HG03139 (cell line): ENCODE data around the gene CEP41.

Experiments used
- ATAC-seq: cut with Tn5 transposase; IDR thresholded peaks from one replicate; pipeline ENCODE4 v1.9.1; 2021; ENCODE audit not compliant: unreplicated experiment

The CEP41 gene

DNA sequence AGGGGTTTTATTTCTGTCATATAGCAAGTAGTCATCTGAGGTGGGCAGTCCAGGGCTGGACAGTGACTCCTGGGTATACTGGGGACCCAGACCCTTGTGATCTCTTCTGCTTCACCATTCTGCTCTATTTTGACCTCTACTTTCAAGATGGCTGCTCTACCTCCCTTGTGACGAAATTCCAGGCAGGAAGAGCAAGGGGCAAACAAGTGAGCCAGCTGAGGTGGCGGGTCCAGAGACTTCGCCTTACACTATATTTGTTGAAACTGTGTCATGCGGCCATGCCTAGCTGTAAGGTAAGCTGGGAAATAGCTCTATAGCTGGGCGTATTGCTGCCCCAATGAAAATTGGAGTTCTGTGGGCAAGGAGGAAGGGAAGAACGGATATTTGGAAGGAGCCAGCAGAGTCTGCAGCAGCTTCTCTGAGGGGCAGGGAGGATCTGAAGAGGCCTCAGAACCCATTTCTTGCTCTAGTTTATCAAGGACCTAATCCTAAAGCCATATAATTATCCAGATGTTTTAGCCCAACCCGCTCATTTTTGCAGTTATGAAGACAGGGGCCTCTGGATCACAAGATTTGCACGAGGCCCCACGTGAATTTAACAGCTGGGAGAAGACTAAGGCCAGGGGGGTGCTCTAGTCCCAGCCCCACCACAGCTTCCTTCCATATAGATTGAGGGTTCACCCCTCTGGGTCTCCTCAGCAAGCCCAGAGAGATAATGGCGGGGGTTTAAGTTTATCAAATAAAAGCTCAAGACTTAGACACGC is 68.2 kb downstream of the CEP41 start:
- no peak for ATAC-seq

DNA sequence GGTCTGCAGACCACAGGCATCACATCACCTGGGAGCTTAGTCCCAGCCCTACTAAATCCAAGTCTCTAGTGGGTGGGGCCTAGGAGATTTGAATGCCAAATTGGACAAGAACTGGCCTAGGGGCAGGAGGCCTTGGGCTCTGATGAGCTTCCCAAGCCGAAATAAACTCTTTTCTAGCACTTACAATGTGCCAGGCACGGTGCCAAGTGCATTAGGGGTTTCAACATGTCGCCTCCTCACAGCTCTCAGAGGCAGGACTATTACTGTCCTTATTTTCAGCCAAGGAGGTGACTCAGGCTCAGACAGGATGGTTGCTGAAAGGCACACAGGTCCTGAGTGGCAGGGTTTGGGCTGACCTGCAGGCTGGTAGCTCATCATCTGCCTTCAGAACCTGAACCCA is 69.8 kb downstream of the CEP41 start:
- ATAC-seq = no peak

DNA sequence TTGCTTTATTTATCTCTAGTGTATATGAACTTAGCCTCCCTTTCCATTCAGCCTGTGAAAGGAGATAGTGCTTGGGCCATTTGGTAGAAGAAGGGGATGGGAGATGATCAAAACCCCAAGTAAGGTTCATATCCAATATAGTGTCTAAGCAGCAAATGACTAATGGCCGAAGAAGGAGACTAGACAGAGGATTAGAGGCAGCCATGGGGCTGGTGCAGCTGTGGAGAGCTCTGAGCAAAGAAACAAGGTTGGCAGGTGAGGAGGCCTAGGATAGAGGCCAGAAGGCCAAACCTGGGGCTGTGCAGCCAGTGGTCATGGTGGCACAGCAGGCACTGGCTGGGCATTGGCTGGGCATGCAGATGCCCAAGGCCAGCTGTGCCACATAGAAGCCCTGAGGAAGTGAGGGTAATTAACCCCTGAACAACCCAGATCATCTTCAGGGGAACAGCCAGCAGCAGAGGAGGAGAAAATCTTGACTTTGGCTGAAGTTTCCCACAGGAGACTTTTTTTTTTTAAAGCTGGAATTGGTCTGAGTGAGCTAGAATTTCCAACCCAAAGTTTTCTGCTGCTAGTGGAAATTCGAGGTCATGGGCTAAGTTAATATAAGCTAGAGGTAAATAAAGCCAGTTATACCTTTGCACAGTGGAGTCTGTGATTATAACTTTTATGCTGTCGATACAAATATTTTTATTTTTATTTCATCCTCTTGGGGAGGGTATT is 70.8 kb downstream of the CEP41 start:
- no peak for ATAC-seq

DNA sequence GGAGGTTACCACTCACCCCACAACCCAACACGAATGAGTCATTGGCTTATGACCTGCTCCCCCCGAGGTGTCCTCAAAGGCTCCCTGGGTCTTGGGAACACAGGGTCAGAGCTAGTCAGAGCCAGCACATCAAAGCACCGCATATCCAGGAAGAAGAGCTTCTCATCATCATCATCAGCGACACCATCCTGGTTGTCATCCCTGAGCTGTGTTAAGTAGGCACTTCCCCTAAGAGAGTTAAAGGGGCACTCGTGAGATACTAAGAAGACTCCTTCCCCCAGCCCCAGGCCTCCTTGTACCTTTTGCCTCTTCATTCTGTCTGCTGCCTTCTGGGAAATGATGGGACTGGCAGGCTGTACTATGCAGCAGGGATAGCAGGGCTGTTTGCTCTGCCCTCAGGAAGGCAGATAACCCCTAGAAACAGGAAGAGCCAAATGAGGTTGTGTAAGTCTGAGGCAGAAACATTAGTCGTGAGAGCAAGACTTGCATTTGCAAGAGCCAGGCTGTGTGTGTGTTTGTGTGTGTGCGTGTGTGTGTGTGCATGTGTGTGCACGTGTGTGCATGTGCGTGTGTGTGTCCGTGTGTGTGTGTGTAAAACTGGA is 71.6 kb downstream of the CEP41 start:
- ATAC-seq = no peak

DNA sequence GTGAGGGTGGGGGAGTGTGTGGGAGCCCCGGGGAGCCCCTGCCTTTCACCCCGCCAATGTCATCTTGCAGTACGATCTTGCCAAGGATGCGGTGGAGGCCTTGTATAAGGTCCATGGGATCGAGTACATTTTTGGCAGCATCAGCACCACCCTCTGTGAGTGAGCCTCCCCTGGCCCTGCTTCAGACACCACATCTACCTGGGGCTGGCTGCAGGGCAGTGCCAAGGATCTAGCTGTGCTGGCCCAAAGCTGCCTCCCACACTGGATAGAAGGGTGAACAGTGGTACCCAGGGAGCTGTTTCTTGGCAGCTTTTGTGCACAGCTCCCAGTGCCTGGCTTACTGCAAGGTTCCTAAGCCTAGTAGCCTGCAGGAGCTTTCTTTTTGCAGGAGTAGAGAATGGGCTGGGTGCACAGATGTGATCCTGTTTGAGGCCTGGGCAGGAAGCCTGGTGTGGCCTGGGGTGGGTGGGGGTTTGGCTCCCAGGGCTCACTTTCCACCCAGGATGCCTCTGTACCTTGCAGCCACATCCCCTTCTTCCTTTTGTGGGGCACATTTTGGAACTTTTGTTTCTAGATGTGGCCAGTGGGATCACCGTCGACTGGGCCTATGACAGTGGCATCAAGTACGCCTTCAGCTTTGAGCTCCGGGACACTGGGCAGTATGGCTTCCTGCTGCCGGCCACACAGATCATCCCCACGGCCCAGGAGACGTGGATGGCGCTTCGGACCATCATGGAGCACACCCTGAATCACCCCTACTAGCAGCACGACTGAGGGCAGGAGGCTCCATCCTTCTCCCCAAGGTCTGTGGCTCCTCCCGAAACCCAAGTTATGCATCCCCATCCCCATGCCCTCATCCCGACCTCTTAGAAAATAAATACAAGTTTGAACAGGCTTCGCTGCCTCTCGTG is 72.7 kb downstream of the CEP41 start:
- ATAC-seq = no peak

DNA sequence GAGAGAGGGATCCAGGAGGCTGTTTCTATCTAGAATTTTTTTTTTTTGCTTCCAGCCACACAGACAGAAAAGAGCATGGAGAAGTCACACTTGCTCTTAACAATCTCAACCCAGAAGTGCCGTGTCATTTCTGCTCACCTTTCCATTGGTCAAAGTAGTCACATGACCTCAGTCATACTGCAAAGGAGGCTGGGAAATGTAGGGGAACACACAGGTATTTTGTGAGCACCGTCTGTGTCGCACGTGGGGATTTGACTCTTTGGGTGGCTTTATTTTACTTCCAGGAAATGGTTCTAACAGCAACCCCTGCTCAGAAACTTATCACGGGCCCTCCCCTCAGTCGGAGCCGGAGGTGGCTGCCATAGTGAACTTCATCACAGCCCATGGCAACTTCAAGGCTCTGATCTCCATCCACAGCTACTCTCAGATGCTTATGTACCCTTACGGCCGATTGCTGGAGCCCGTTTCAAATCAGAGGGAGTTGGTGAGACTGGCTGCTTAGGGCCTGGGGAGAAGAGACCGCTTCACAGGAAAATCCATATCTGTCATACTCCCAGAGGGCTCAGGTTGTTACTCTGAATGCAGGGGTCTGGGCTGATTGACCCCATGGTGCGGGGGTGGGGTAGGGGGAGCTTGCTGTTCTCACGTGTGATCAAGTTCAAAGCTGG is 73.6 kb downstream of the CEP41 start:
- ATAC-seq = no peak

DNA sequence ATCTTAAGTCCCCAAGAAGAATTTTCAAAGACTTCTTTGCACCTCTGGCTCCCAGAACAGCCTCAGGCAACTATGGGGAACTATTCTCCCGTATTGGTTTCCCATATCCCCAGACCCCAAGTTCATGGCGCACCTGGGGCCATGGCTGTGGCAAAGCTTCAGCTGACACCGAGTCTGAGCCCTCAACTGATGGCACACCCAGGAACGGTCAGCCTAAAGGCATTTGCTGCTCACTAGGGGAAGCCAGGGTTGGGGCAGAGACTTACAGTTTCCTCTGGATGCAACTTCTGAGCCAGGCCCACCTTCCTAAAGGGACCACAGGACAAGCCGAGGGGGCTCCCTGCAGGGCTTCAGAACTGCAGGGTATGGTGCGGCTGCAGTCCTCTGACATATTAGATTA is 74.3 kb downstream of the CEP41 start:
- ATAC-seq = no peak

DNA sequence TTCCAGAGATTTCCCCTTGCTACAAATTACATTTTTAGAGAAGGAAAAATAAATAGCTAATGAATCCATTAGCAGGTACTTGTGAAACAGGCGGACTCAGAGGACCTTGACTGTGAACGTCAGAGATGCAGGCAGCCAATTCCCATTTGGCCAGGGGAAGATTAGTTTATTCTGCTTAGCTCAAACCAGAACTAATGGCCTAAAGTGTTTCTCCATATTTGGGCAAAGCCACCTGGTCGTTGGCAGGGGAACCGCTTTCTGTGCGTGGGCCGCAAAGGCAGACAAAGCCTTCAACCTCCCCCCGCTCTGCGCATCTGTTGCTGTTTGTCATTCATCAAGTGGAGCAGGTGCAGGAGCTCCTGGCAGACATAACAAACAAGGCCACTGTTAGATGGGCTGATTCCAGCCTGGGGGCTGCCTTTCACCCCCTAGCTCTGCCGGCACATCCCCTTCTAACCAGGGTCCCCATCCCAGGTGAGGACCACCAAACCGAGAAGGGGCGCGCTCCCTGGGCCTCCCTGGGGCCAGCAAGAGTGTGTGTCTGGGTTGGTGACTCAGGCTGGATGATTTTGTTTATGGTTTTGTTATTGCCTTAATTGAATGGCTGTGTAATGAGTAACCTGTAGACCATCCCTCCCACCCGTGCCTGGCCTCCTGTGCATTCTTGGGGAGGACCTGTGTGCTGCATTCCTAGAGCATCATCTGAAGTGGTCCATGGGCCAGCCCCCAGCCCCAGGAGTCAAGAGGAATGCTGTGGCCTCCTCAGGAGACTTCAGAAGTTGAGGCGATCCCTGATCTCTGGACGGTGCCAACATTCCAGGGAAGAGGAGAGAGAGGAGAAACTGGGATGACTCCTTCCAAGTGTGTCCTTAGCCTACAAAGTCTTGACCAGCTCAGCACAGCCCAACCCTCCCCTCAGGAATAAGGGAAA is 75.0 kb downstream of the CEP41 start:
- ATAC-seq = no peak

DNA sequence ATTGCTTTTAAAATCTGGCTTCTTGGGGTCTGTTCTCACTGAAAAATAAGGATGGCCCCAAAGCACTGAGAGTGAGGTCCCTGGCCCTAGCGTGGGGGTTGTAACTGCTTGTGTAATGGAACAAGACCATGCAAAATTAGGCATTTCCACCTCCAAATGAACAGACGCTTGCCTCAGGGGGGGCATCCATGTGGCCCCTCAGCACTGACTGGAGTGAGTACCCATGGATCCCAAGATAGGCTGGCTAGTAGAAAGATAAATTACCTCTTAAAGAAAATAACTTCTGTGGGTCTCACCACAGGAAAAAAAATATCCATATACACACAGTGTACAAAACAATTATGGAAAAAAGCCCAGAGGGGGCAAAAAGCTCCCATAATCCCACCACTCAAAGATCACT is 75.7 kb downstream of the CEP41 start:
- no peak for ATAC-seq

DNA sequence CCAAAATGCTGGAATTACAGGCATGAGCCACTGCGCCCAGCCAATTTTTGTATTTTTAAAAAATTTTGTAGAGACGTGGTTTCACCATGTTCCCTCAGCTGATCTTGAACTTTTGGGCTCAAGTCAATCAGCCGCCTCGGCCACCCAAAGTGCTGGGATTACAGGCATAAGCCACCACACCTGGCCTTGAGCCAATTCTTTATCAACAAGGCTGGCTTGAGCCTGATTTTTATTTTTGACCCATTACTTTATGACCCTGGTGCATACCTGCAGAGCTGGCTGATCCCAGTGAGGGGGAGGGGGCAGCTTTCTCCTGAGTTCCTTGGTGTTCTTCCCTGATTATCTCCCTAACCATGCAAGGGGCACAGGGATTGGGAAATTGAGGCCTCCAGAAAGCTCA is 76.4 kb downstream of the CEP41 start:
- no peak for ATAC-seq

DNA sequence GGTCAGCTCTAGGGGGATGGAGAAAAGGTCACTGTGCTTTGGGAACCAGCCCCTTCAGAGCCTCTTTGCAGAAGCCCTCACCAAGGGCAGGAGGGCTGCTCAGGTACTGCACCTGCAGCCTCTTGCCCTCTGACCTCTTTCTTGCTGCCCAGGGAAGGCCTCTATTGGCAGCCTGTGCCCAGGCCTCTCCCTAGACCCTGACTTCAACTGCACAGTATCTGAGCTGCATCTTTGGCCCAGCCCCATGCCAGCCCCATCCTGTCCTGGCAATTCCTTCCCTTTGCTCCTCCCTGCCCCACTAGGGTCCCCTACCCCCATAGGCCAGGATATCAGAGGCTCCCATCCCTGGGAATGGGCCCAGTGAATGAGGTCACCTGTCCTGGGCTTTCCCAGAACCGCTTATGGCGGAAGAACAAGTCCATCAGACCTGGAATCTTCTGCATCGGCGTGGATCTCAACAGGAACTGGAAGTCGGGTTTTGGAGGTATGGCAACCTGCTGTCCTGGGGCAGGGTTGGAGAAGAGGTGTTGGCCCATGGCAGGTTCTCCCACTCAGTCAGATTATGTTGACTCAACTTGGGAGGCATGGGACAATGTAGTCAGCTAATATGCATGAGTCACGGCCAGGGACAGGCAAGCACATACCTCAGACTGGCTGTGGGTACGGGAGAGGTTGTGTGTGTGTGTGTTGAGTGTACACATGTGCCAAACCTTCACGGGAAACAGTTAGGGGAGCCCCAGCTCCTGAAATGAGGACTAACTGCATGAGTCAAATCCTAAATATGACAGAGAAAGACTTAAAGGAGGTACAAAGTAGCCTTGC is 77.6 kb downstream of the CEP41 start:
- ATAC-seq = no peak

DNA sequence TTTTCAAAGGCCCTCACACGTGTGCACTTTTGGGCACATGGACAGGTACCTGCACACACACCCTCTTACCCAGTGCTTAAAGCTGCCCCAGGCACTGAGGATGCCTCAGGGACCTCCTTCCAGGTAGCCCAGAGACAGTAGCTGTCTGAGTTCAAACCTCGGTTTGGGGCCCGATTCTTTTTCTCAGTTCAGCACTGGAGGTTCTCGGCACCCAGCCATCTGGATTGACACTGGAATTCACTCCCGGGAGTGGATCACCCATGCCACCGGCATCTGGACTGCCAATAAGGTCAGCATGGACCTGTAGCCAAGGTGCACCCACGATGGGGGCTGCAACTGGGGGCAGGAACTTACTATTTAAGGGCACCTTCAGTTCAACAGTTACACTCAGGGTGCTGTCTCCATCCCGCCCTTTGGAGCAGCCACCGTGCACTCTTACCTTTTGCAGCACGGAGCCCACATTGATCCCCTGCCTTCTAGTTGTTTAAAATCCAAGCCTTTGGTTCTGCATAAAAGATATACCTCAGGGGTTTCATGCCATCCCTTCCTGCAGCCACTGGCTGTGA is 78.5 kb downstream of the CEP41 start:
- ATAC-seq = no peak

DNA sequence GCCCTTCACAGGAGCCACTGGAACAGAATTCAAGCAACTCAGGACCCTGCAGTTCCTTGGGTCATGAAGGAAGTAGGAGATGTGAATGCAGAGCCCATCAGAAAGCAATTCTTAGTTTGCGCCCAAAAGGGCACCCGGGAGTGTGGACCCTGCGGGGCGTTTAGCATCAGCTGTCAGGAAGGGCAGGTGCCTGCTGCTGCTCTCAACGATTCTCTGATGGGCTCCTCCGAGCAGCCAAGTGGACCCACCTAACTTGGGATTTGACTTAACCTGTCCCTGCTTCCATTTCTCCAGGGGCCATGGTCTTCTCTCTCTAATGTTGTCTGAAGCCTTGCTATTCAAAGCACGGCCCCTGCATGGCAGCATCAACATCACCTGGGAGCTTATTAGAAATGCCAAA is 79.1 kb downstream of the CEP41 start:
- no peak for ATAC-seq

DNA sequence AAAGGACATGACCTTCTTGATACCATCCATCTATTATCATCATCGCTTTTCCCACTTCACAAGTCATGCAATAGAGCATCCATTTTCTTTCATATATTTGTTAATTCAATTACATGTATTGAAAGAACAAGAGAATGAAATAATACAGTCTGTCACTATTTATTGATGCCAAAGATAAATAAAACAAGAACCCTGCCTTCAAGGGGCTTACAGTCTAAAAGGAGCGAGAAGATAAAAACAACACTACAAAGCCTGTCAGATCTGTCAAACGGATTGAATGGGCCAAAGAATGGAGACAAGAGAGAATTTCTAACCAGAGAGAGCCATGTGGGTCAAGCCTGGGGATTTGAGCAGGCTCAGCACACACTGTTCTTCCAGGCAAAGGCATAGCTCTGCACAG is 80.3 kb downstream of the CEP41 start:
- ATAC-seq = no peak

DNA sequence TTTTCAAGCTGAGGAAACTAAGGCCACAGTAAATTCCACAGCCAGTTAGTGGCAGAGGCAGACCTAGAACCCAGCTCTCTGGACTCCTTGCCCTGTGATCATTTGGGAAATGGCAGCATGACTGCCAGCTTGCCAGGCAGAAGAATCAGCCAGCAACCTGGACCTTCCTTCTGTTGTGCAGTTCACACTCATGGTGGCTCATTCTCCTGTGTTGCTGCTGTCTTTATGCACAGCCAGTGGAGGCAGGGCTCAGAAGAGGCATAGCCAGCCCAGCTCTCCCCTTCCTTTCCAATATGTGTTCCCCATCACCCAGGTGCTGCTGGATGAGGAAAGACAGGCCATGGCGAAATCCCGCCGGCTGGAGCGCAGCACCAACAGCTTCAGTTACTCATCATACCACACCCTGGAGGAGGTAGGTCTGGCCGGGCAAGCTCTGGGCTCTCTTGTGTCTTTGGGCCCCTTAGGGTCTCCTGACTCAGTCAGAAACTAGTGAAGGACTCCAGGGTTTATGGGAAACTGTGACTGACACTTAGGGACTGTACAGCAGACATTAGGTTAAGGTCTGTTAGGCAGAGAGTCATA is 81.4 kb downstream of the CEP41 start:
- no peak for ATAC-seq

DNA sequence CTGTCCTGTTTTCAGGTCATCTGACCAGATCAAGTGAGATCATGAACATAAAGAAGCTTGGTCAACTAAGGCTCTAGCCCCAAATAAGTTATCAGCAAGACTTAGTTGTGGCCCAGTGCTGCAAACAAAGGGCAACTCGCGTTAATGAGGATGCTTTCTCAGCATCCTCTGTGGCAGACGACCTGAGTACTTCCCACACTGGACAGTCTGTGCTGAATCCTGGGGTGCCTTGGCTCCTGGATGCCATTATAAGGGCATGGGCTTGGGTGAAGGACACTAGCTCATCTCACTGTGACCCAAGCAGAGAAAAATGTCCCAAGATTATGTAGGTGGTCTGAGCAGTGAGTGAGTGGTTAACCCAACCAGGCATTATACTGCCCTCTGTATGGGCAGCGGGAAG is 82.3 kb downstream of the CEP41 start:
- ATAC-seq = no peak

DNA sequence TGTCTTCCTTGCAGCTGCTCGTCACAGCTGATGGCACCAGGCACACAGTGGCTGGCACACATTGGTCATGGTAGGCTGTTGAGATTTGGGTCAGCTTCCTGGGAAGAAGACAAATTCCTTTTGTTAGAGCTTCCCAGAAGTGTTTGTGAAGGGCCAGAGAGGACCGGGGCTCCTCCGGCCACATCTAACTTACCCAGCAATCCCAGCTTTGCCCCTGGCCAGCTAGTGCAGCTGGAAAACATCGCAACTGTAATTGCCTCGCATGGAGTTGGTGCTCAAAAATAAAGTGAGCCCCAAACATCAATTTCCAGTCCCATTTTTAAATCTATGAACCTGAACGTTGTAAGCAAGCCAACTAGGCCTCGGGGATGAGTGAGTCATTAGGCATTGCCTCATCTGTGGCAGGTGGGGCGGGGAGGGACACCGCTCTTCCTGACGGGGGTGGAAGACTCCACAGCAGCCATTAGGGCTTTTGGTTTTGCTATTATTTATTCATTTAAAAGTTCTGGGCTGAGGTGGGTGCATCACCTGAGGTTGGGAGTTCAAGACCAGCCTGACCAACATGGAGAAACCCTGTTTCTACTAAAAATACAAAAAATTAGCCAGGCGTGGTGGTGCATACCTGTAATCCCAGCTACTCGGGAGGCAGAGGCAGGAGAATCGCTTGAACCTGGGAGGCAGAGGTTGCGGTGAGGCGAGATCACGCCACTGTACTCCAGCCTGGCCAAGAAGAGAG is 83.8 kb downstream of the CEP41 start:
- no peak for ATAC-seq
